Astrocyte (in vitro differentiated cells and primary cell): ENCODE results near the gene TRIP4. TPM values are rescaled to one million over a fixed set of nuclear protein-coding genes. Genes with fewer than 3 reads are reported as not detected.

Source experiments
- DNase-seq: peaks from one replicate; pipeline ENCODE4 v3.0.0-alpha.2; 2010; ENCODE audit warnings: low read depth
- FAIRE-seq: peaks from 2 replicates; lab custom pipeline; 2011; peaks lifted over from hg19 to GRCh38; lab: Jason Lieb, UNC
- H2AFZ ChIP-seq: 2 replicates; pipeline ENCODE4 v1.6.0; 2012; ENCODE audit warnings: low read depth, low read length, inconsistent platforms
- H3K27ac ChIP-seq: 2 replicates; pipeline ENCODE4 v1.5.1; 2011; ENCODE audit warnings: low read depth, low read length, inconsistent platforms
- H3K27me3 ChIP-seq: 2 replicates; pipeline ENCODE4 v1.6.0; 2011; ENCODE audit warnings: low read length, inconsistent platforms; ENCODE audit not compliant: insufficient read depth
- H3K36me3 ChIP-seq: 2 replicates; pipeline ENCODE4 v1.5.1; 2011; ENCODE audit warnings: low read length, inconsistent platforms; ENCODE audit not compliant: insufficient read depth
- H3K4me1 ChIP-seq: 2 replicates; pipeline ENCODE4 v1.5.1; 2011; ENCODE audit warnings: low read length, inconsistent platforms; ENCODE audit not compliant: insufficient read depth
- H3K4me2 ChIP-seq: 2 replicates; pipeline ENCODE4 v1.6.0; 2012; ENCODE audit warnings: low read length, inconsistent platforms
- H3K4me3 ChIP-seq: 2 replicates; pipeline ENCODE4 v1.5.1; 2011; ENCODE audit warnings: low read depth, mild to moderate bottlenecking, low read length, inconsistent platforms; ENCODE audit not compliant: insufficient read depth
- H3K79me2 ChIP-seq: 2 replicates; pipeline ENCODE4 v1.6.0; 2012; ENCODE audit warnings: mild to moderate bottlenecking, low read length, inconsistent platforms; ENCODE audit not compliant: insufficient read depth
- H3K9ac ChIP-seq: 2 replicates; pipeline ENCODE4 v1.6.0; 2012; ENCODE audit warnings: mild to moderate bottlenecking, low read length, inconsistent platforms
- H3K9me3 ChIP-seq: 2 replicates; pipeline ENCODE4 v1.5.1; 2012; ENCODE audit warnings: low read depth, mild to moderate bottlenecking, low read length, inconsistent platforms; ENCODE audit not compliant: insufficient read depth
- H4K20me1 ChIP-seq: 2 replicates; pipeline ENCODE4 v1.6.0; 2012; ENCODE audit warnings: low read length, inconsistent platforms; ENCODE audit not compliant: insufficient read depth
- H3K27ac Mint-ChIP-seq: one replicate; pipeline ENCODE4 v1.8.0; 2021; ENCODE audit warnings: mild to moderate bottlenecking, mixed read lengths; ENCODE audit not compliant: unreplicated experiment
- H3K27me3 Mint-ChIP-seq: one replicate; pipeline ENCODE4 v1.8.0; 2021; ENCODE audit warnings: low read depth, mixed read lengths; ENCODE audit not compliant: unreplicated experiment
- H3K36me3 Mint-ChIP-seq: one replicate; pipeline ENCODE4 v1.8.0; 2021; ENCODE audit warnings: low read depth, mixed read lengths; ENCODE audit not compliant: unreplicated experiment
- H3K4me1 Mint-ChIP-seq: one replicate; pipeline ENCODE4 v1.8.0; 2021; ENCODE audit warnings: low read depth, mixed read lengths; ENCODE audit not compliant: unreplicated experiment
- H3K4me3 Mint-ChIP-seq: one replicate; pipeline ENCODE4 v1.8.0; 2021; ENCODE audit warnings: mild to moderate bottlenecking, moderate library complexity, mixed read lengths; ENCODE audit not compliant: unreplicated experiment
- H3K9me3 Mint-ChIP-seq: one replicate; pipeline ENCODE4 v1.8.0; 2021; ENCODE audit warnings: mild to moderate bottlenecking, mixed read lengths; ENCODE audit not compliant: unreplicated experiment
- EZH2 ChIP-seq: IDR thresholded peaks from 2 replicates; pipeline ENCODE4 v1.6.1; 2012; ENCODE audit warnings: mild to moderate bottlenecking, low read length, inconsistent platforms; ENCODE audit not compliant: insufficient read depth
- total RNA-seq: library from RNA; stranded (reverse); gene quantifications from 2 replicates; pipeline ENCODE4 v1.2.1, GENCODE V29; 2021
- TF ChIP-seq, protein P1 (sequence below): IDR thresholded peaks from 2 replicates; pipeline ENCODE4 v1.5.1; 2011; ENCODE audit warnings: low read depth, mild to moderate bottlenecking, inconsistent platforms, low read length, moderate library complexity; ENCODE audit not compliant: insufficient read depth

TRIP4 gene
- total RNA-seq, 1 donor from 2014 or later: 40.7 TPM

DNA sequence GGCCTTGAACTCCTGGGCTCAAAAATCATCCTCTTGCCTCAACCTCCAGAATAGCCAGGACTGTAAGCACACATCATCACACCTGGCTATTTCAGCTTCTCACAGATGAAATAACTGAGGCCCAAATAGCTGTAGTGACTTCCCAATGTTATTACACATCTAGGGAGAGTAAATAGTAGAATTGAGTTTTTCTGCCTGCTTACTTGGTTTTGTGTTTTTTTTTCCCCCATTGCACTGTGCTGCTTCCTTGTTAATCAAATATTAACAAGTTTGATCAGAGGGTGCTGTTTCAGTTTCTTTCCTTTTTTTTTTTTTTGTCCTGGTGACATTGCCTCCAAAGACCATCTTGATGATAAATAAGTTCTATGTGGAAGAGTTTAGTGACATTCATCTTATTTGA lies 96.1 kb downstream of the TRIP4 start:
- peaks cover 6% of the 10 kb centered on the region for H3K36me3 Mint-ChIP-seq
- Histone ChIP-seq H3K9me3 (no peaks in the 10 kb centered on the region), H3K4me2 (no peak overlapping the region), H3K4me3 (no peak overlapping the region), H4K20me1 (peaks cover 40% of the 10 kb centered on the region), H3K9ac (no peak overlapping the region), H3K79me2 (peaks cover 69% of the 10 kb centered on the region), H3K27ac (no peak overlapping the region), H3K27me3 (no peaks in the 10 kb centered on the region), H2AFZ (no peak overlapping the region), H3K36me3 (no peaks in the 10 kb centered on the region), H3K4me1 (no peaks in the 10 kb centered on the region)
- no peak for FAIRE-seq
- no peaks in the 10 kb centered on the region for H3K9me3 Mint-ChIP-seq
- no peak for TF ChIP-seq EZH2
- TF ChIP-seq, protein P1, sequence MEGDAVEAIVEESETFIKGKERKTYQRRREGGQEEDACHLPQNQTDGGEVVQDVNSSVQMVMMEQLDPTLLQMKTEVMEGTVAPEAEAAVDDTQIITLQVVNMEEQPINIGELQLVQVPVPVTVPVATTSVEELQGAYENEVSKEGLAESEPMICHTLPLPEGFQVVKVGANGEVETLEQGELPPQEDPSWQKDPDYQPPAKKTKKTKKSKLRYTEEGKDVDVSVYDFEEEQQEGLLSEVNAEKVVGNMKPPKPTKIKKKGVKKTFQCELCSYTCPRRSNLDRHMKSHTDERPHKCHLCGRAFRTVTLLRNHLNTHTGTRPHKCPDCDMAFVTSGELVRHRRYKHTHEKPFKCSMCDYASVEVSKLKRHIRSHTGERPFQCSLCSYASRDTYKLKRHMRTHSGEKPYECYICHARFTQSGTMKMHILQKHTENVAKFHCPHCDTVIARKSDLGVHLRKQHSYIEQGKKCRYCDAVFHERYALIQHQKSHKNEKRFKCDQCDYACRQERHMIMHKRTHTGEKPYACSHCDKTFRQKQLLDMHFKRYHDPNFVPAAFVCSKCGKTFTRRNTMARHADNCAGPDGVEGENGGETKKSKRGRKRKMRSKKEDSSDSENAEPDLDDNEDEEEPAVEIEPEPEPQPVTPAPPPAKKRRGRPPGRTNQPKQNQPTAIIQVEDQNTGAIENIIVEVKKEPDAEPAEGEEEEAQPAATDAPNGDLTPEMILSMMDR: no peak
- H3K4me1 Mint-ChIP-seq: no peaks in the 10 kb centered on the region
- DNase-seq: no peak
- no peaks in the 10 kb centered on the region for H3K27me3 Mint-ChIP-seq
- no peak overlapping the region for H3K27ac Mint-ChIP-seq
- H3K4me3 Mint-ChIP-seq: no peak overlapping the region

DNA sequence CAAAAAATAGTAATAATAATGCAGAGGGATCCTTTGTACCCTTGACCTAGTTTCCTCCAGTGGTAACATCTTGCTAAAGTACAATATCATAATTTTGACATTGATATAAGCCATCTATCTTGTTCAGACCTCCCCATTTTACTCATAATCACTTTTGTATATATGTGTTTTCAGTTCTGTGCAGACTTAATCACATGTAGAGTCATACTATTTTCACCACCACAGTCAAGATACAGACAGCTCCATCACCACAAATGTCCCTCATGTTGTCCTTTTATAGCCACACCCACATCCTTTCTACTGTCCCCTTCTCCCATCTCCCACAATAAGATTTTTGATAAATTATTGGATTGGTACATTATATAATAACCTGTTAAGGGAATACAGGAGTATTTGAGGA lies 98.2 kb downstream of the TRIP4 start:
- FAIRE-seq (no peak), DNase-seq (no peak)
- TF ChIP-seq, protein P1: no peak
- TF ChIP-seq EZH2: no peak
- peaks cover 9% of the 10 kb centered on the region for H3K36me3 Mint-ChIP-seq
- Histone ChIP-seq H3K9ac (no peak overlapping the region), H3K9me3 (no peaks in the 10 kb centered on the region), H4K20me1 (peaks cover 37% of the 10 kb centered on the region), H3K79me2 (peaks cover 61% of the 10 kb centered on the region), H3K36me3 (no peaks in the 10 kb centered on the region), H3K27me3 (no peaks in the 10 kb centered on the region), H3K4me2 (no peak overlapping the region), H2AFZ (no peak overlapping the region), H3K4me1 (no peaks in the 10 kb centered on the region), H3K4me3 (no peak overlapping the region), H3K27ac (no peak overlapping the region)
- no peak overlapping the region for H3K4me3 Mint-ChIP-seq
- no peaks in the 10 kb centered on the region for H3K27me3 Mint-ChIP-seq
- no peaks in the 10 kb centered on the region for H3K4me1 Mint-ChIP-seq
- no peaks in the 10 kb centered on the region for H3K9me3 Mint-ChIP-seq
- H3K27ac Mint-ChIP-seq: no peak overlapping the region

DNA sequence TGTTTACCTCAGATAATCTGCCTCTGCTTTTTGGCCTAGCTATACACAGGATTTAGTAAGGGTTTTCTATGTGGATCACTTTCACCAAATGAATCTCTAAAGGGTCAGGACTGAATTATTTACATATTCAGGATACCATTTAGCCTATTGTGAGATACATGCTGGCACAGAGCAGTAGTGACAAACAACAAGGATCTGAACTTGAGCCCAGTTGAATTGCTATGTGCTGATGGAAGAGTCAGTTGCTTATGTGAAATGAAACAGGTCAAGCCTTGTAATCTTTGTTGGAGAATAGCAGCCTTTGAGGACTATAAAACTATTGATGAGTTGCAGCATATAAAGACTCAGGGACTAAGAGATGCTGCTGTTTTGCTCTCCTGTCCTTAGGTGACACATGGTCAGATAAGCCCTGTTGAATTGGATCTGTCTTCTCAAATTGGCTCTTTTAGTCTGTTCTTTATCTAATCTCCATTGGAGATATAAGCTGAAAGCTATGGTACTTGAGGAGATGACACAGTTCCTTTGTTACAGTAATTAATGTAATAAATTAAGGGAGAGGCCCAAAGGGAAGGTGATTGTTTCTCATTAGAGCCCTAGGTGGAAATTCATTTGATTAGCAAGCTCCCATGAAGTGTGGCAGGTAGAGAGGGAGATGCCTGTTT lies 103.1 kb downstream of the TRIP4 start:
- TF ChIP-seq, protein P1: no peak
- no peaks in the 10 kb centered on the region for H3K27me3 Mint-ChIP-seq

More for the DNA sequence above, 103.1 kb downstream of the TRIP4 start:
- no peak overlapping the region for H2AFZ ChIP-seq
- H4K20me1 ChIP-seq: peaks cover 54% of the 10 kb centered on the region
- DNase-seq (no peak), FAIRE-seq (no peak)
- no peaks in the 10 kb centered on the region for H3K4me1 ChIP-seq
- no peak overlapping the region for H3K9ac ChIP-seq
- H3K27me3 ChIP-seq: no peaks in the 10 kb centered on the region
- H3K79me2 ChIP-seq: peaks cover 61% of the 10 kb centered on the region
- H3K27ac ChIP-seq: no peak overlapping the region
- no peak overlapping the region for H3K27ac Mint-ChIP-seq
- peaks cover 7% of the 10 kb centered on the region for H3K36me3 Mint-ChIP-seq
- H3K4me3 Mint-ChIP-seq: no peak overlapping the region
- H3K4me1 Mint-ChIP-seq: no peaks in the 10 kb centered on the region
- peaks cover 4% of the 10 kb centered on the region for H3K36me3 ChIP-seq
- no peak overlapping the region for H3K4me2 ChIP-seq
- no peaks in the 10 kb centered on the region for H3K9me3 ChIP-seq
- no peak overlapping the region for H3K4me3 ChIP-seq
- no peaks in the 10 kb centered on the region for H3K9me3 Mint-ChIP-seq
